GM12878 (cell line): Measurements from ENCODE around the gene TPD52L2.
"Not testable (repeated sequence)": the region's sequence is repeated elsewhere in the genome, so short reads cannot be mapped to it uniquely, and the experiment has no call there.

ENCODE experiments used
- BRCA1 ChIP-seq: IDR thresholded peaks from 2 replicates; pipeline ENCODE4 v1.6.1; 2011; ENCODE audit warnings: low read depth, low read length, improper control_type of control experiment
- CTCF ChIP-seq, 3 experiments: IDR thresholded peaks in 2 of 3; conservative IDR thresholded peaks in 1 of 3; 2 replicates each; pipeline ENCODE4 v1.5.1; 2011; ENCODE audit warnings: low read depth in 3 of 3, low read length in 3 of 3, mild to moderate bottlenecking in 3 of 3, control low read depth in 2 of 3, moderate library complexity in 2 of 3, inconsistent platforms in 1 of 3, mixed read lengths in 1 of 3; ENCODE audit not compliant: control insufficient read depth in 2 of 3, insufficient read depth in 1 of 3; ENCODE audit errors: extremely low read depth in 1 of 3
- SMC3 ChIP-seq: IDR thresholded peaks from 2 replicates; pipeline ENCODE4 v1.6.1; 2011; ENCODE audit warnings: low read length, improper control_type of control experiment, borderline replicate concordance

- not testable (repeated sequence) for TF ChIP-seq CTCF (IDR thresholded peaks at IDR 0.05 in 2 of 3, conservative IDR thresholded peaks at IDR 0.05 in 1 of 3; ENCODE audit: control insufficient read depth in 2 of 3, extremely low read depth in 1 of 3, insufficient read depth in 1 of 3, low read depth in 3 of 3, low read length in 3 of 3); SMC3; BRCA1
These were observed 9.2 kb downstream of the TPD52L2 start for GRCh38 chr20:63874241-63874640.
